Subcutaneous abdominal adipose tissue (tissue), 5 donors: Measurements from ENCODE around the gene PIWIL1.

ENCODE experiments used
- H3K27ac ChIP-seq: one replicate; pipeline ENCODE4 v1.7.0; 2013; ENCODE audit warnings: low read depth, mild to moderate bottlenecking, inconsistent platforms, low read length, moderate library complexity
- H3K27me3 ChIP-seq, 5 donors: one replicate each; pipeline ENCODE4 v1.7.0; 2013; ENCODE audit warnings: low read length in 5 of 5, inconsistent platforms in 1 of 5; ENCODE audit not compliant: control insufficient read depth in 5 of 5, insufficient read depth in 4 of 5
- H3K36me3 ChIP-seq, 5 donors: one replicate each; pipeline ENCODE4 v1.7.0; 2013; ENCODE audit warnings: low read length in 5 of 5; ENCODE audit not compliant: control insufficient read depth in 5 of 5, insufficient read depth in 5 of 5
- H3K4me1 ChIP-seq, 5 donors: one replicate each; pipeline ENCODE4 v1.7.0; 2013; ENCODE audit warnings: low read length in 5 of 5, mild to moderate bottlenecking in 3 of 5, moderate library complexity in 1 of 5; ENCODE audit not compliant: control insufficient read depth in 5 of 5, insufficient read depth in 5 of 5
- H3K4me3 ChIP-seq, 5 donors: one replicate each; pipeline ENCODE4 v1.7.0; 2013; ENCODE audit warnings: low read length in 5 of 5, low read depth in 1 of 5
- H3K9ac ChIP-seq, 5 donors: one replicate each; pipeline ENCODE4 v1.7.0; 2013; ENCODE audit warnings: low read length in 5 of 5, mild to moderate bottlenecking in 4 of 5, moderate library complexity in 3 of 5
- H3K9me3 ChIP-seq, 5 donors: one replicate each; pipeline ENCODE4 v1.7.0; 2013; ENCODE audit warnings: low read length in 5 of 5; ENCODE audit not compliant: control insufficient read depth in 5 of 5
- donor health status: healthy.
- donor health status: healthy.
- donor health status: healthy.
- donor health status: healthy.
- donor health status: healthy.

PIWIL1 gene

DNA sequence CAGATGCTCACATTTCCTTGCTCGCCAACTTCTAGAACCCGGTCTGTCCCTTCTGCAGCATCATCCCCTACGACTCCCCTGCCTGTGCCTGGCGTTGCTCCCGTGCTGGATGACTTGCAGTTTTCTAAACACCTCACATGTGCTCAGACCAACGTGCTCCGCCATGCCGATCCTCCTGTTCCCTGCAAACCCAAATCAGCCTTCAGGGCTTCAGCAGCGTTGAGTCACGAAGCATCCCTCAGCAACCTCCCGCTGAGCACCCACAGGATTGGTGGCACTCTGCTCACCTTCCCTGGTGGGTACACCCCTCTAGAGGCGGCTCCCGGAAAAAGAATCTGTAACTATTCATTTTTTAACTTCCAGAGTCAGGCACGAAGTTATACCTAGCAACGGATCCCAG lies 2.8 kb upstream of the PIWIL1 start:
- Histone ChIP-seq H3K9ac (no peak overlapping the region), H3K4me3 (no peak overlapping the region), H3K4me1 (peaks cover 0 to 6% (median 0%) of the 10 kb centered on the region in 5 donors), H3K27me3 (peaks cover 10 to 27% (median 21%) of the 10 kb centered on the region in 5 donors), H3K27ac (no peak overlapping the region), H3K36me3 (no peaks in the 10 kb centered on the region), H3K9me3 (no peaks in the 10 kb centered on the region)

DNA sequence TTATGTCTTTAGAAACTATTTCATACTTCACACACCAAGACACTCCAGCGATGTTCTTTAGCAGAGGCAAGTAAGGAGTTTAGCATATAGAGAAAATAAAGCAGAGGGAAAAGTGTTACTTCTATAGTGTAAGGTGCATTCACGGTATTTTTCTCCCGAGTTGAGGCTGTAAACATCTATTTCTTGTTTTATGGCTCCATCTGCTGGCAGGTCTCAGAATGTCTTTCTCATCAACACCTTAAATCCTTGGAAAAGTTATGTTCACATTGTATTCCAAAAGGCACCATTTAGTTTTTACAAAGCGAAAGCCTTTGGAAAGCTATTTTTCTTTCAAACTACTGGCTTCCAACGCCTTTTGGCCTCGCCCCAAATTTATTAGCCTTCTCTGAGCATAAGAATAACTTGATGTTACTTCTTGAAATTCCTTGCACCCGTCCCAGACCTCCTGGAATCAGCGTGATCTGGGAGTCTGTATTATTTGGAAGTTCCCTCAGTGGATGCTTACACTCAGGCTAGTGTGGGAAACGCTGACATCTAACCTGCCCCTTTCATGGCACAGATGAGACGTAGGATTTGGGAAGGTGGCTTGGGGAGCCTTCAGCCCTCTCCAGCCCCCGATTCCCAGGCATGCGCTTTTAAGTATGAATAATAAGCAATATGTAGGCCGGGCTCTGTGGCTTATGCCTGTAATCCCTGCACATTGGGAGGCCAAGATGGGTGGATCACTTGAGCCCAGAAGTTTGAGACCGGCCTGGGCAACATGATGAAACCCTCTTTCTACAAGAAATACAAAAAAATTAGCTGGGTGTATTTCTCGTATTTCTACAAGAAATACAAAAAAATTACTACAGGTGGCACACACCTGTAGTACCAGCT lies 1.9 kb upstream of the PIWIL1 start:
- Histone ChIP-seq H3K4me1 (peaks cover 0 to 6% (median 0%) of the 10 kb centered on the region in 5 donors), H3K9ac (no peak overlapping the region), H3K9me3 (no peaks in the 10 kb centered on the region), H3K4me3 (no peak overlapping the region), H3K27ac (no peak overlapping the region), H3K27me3 (peaks cover 15 to 30% (median 25%) of the 10 kb centered on the region in 5 donors), H3K36me3 (no peaks in the 10 kb centered on the region)

DNA sequence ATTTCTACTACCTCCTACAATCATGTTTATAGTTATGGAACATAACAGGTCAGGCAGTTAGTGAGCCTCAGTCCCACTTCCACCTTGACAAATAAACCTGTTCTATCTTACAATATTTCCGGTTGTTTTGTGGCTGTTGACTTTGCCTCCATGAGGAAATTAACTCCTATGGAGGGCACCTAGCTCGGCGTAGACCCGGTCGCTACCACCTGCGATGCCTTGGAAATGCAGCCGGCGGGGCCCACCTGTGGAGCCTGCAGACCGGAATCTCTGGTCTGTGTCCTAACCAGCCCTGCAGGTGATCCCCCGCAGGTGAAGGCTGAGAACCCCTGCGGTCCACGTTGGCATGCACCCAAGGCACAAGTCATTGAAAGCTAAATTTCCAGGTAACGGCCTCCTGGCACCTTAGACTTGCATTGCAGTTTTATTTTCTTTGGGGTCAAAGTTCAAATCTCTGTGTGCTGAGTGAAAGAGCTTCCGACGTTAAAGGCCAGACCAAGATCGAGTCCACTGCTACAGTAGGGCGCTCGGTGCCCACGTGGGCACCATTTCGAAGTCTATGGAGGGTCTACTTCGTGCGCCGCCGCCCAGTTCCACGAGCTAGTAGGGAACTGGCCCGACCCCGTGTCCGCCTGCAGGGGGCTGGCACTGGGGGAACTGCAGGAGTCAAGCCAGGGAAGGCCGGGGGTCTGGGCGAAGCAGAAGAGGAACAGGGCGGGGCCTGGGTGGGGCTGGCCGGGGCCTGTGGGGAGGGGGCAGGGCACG lies 782 bp upstream of the PIWIL1 start:
- Histone ChIP-seq H3K27ac (no peak overlapping the region), H3K9ac (no peak overlapping the region), H3K36me3 (no peaks in the 10 kb centered on the region), H3K4me3 (no peak overlapping the region), H3K9me3 (no peaks in the 10 kb centered on the region), H3K27me3 (peaks cover 15 to 35% (median 25%) of the 10 kb centered on the region in 5 donors), H3K4me1 (peaks cover 0 to 6% (median 0%) of the 10 kb centered on the region in 5 donors)

DNA sequence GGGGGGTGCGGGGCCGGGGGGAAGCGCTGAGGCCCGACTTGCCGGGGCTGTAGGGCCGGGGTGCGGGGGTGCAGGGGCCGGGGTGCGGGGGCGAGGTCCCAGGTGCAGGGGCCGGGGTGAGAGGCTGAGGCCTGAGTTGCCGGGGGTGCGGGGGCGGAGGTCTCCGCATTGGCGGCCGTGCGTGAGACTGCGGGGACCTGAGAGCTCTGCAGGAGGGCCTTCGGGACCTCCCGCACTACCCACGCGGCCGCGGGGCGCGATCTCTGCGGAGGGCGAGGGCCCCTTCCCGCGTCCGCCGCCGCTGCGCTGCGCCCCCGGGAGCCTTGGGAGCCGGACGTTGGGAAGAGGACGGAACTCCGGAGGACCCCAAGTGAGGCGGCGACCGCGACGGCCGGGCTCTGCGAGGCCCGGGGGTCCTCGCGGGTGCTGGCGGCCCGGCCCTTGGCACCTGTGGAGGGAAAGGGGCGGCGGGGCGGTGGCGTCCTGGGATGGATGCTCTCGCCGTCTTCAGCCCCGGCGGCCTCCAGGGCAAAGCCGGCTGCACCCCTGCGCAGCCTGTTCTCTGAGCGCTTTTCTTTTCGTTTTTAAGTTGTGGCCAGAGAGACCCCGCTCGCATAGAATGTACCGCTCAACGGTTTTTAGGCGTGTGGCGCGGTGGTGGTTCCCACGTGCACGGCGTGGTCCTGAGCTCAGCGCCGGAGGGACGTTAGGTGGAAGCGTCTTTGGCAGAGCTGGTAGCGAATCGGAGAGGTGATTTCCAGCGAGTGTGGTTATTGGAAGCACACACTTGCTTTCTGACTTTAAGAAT lies 1.3 kb downstream of the PIWIL1 start:
- Histone ChIP-seq H3K36me3 (no peaks in the 10 kb centered on the region), H3K27ac (no peak overlapping the region), H3K27me3 (peaks cover 15 to 33% (median 22%) of the 10 kb centered on the region in 5 donors), H3K9me3 (no peaks in the 10 kb centered on the region), H3K4me1 (peaks cover 0 to 10% (median 0%) of the 10 kb centered on the region in 5 donors), H3K4me3 (no peak overlapping the region), H3K9ac (no peak overlapping the region)

DNA sequence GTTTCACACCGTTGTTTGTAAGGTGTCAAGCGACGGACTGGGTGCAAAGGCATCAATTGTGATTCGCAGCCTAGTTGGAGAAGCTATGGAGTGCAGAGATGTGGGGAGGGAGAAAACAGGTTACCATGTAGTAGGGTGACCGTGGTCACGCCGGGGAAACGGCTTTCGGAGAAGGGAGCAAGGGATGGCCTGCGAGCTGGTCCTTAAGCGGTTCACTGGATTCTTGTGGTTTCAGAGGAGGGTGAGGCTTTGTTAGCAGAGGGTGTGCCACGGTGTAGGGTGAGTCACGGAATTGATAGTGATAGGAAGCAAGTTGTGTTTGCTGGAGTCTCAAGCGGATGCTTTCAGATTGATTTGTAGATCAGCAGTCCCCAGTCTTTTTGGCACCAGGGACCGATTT lies 2.3 kb downstream of the PIWIL1 start:
- Histone ChIP-seq H3K4me1 (peaks cover 0 to 10% (median 4%) of the 10 kb centered on the region in 5 donors), H3K36me3 (no peaks in the 10 kb centered on the region), H3K27ac (no peak overlapping the region), H3K4me3 (no peak overlapping the region), H3K27me3 (peaks cover 10 to 24% (median 15%) of the 10 kb centered on the region in 5 donors), H3K9me3 (no peaks in the 10 kb centered on the region), H3K9ac (no peak overlapping the region)

DNA sequence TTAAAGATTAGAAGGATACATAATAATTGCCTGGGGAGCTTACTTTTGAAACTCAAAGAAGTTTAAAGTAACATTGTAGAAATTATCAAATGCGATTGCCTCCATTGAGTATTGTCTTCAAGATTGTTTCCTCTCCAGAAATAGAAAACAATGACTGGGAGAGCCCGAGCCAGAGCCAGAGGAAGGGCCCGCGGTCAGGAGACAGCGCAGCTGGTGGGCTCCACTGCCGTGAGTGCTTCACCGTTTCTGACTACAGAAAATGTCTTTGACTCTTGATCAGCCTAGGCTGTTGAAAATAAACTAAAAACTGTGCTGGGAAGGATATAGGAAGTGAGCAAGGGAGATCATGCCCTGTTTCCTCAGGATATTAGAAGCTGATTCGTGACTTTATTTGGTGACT lies 4.8 kb downstream of the PIWIL1 start:
- H3K9ac ChIP-seq = no peak overlapping the region
- no peak overlapping the region for H3K4me3 ChIP-seq
- H3K36me3 ChIP-seq = no peaks in the 10 kb centered on the region
- H3K9me3 ChIP-seq = no peaks in the 10 kb centered on the region
- peaks cover 9 to 20% (median 14%) of the 10 kb centered on the region in 5 donors for H3K27me3 ChIP-seq
- peaks cover 0 to 10% (median 4%) of the 10 kb centered on the region in 5 donors for H3K4me1 ChIP-seq
- H3K27ac ChIP-seq = no peak overlapping the region

DNA sequence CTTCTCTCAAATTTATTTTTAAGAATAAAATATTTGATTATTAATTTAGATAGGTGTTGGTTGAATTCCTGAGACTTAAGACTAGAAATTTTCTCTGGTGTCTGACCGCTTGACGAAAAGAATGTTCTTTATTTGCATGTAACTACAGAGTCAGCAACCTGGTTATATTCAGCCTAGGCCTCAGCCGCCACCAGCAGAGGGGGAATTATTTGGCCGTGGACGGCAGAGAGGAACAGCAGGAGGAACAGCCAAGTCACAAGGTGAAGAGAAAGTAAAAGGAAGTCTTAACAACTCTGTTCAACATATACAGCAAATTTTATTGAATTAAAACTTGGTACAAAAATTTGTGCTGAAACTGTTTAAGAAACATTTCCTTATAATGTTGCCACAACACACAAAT lies 5.2 kb downstream of the PIWIL1 start:
- Histone ChIP-seq H3K36me3 (no peaks in the 10 kb centered on the region), H3K27ac (no peak overlapping the region), H3K4me1 (peaks cover 0 to 10% (median 4%) of the 10 kb centered on the region in 5 donors), H3K9ac (no peak overlapping the region), H3K9me3 (no peaks in the 10 kb centered on the region), H3K4me3 (no peak overlapping the region), H3K27me3 (peaks cover 9 to 20% (median 14%) of the 10 kb centered on the region in 5 donors)

DNA sequence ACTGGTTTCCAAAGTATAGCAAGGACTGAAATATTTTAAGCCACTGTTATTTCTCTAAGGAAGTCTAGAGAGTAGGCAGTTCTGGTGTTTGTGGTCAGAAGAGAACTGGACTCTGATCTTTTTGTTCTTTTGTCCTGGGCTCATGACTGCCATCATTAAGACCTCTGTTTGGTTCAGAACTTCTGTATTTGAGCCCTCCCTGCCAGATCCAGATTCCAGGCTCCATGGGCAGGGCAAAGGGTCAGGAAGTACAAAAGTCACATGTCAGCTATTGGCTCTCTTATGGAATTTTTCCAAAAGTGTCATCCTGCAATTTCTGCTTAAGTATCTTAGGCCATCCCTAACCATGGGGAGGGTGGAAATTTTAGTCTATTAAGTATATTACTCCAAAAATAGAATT lies 6.8 kb downstream of the PIWIL1 start:
- H3K9ac ChIP-seq = no peak overlapping the region
- H3K9me3 ChIP-seq = no peaks in the 10 kb centered on the region
- H3K27ac ChIP-seq = no peak overlapping the region
- no peak overlapping the region for H3K4me3 ChIP-seq
- no peaks in the 10 kb centered on the region for H3K36me3 ChIP-seq
- peaks cover 6 to 14% (median 8%) of the 10 kb centered on the region in 5 donors for H3K27me3 ChIP-seq
- peaks cover 0 to 10% (median 0%) of the 10 kb centered on the region in 5 donors for H3K4me1 ChIP-seq

DNA sequence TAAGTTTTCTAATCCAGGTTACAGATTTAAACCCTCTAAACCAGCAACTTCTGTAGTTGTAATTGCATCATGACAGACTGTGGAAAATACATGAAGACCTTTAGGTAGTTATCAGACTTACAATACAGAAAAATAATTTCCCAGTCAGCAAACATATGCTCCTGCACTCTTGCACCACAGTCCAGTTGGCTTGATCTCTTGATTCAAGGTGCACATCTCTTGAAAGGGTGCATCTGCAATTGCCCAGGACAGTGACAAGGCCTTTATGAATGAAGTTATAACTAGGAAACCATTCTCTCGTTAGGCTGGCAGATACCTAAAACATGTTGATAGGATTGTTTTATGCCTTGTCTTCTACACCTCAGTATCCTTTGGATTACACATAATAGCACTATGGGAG lies 7.6 kb downstream of the PIWIL1 start:
- H3K27me3 ChIP-seq = peaks cover 0 to 6% (median under 1%) of the 10 kb centered on the region in 5 donors
- H3K27ac ChIP-seq = no peak overlapping the region
- no peaks in the 10 kb centered on the region for H3K36me3 ChIP-seq

More for the DNA sequence above, 7.6 kb downstream of the PIWIL1 start:
- Histone ChIP-seq H3K4me3 (no peak overlapping the region), H3K4me1 (peaks cover 0 to 6% (median 0%) of the 10 kb centered on the region in 5 donors), H3K9ac (no peak overlapping the region), H3K9me3 (no peaks in the 10 kb centered on the region)
